GM13977 (cell line): ENCODE measurements around the gene KCND3.

ENCODE experiments used
- DNase-seq: peaks from one replicate; pipeline ENCODE4 v3.0.0; 2012; ENCODE audit warnings: low spot score
- CTCF ChIP-seq: IDR thresholded peaks from 2 replicates; pipeline ENCODE4 v1.5.1; 2012; ENCODE audit warnings: mild to moderate bottlenecking, control low read depth; ENCODE audit not compliant: insufficient read depth; ENCODE audit errors: extremely low read depth, missing control alignments
- in situ Hi-C: fragments of 300-500 bp; cut with MboI; formaldehyde crosslinking; loops from one replicate; pipeline ENCODE4 v1.12.0; 2022; ENCODE audit warnings: low sequenced_read_pairs, low pct_unique_long_range_greater_than_20kb, mixed read lengths, inconsistent platforms; ENCODE audit not compliant: unreplicated experiment

KCND3 gene

GRCh38 chr1:111846842-111847241, 142.6 kb downstream of the KCND3 start:
- TF ChIP-seq CTCF: no peak
- no peak for DNase-seq
- in situ Hi-C loops: no loop called here

GRCh38 chr1:111843177-111843576, 146.3 kb downstream of the KCND3 start:
- no peak for TF ChIP-seq CTCF
- no peak for DNase-seq
- in situ Hi-C loops: no loop called here

- in situ Hi-C loops: no loop called here
- DNase-seq: no peak
- TF ChIP-seq CTCF: no peak
These were observed 147.1 kb downstream of the KCND3 start for GRCh38 chr1:111842411-111842810.

GRCh38 chr1:111841746-111842145, 147.7 kb downstream of the KCND3 start:
- in situ Hi-C loops: no loop called here
- DNase-seq: no peak
- TF ChIP-seq CTCF: no peak

- in situ Hi-C loops: no loop called here
- TF ChIP-seq CTCF: no peak
- DNase-seq: no peak
These were observed 148.3 kb downstream of the KCND3 start for GRCh38 chr1:111841189-111841588.

GRCh38 chr1:111837393-111837792, 152.1 kb downstream of the KCND3 start:
- DNase-seq: no peak
- TF ChIP-seq CTCF: no peak
- in situ Hi-C loops: no loop called here

GRCh38 chr1:111836111-111836510, 153.4 kb downstream of the KCND3 start:
- in situ Hi-C loops: no loop called here
- no peak for DNase-seq
- TF ChIP-seq CTCF: no peak
